Measurements from ENCODE around the gene FAM98C.

FAM98C gene

DNA sequence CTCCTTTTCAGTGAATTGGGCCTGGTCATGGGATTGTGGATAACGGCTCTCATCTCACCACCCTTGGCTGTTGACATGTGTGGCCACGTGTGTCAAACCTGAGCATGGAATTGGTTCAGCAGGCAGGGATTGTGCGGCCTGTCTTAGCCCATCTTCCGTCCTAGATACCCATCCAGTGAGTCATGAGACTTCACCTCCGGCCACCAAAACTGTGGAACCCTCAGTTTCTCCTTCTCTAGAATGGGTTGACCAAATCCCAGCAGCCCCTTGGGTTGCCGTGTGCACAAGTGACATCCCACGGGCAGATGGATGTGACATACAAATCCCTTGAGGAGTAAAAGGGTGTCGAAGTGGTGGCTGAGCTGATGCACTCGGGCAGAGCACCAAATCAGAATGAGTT lies 21.8 kb upstream of the FAM98C start:
- H3K4me3 ChIP-seq (ENCODE audit: low read length) = no peak overlapping the region
- TF ChIP-seq, protein P1, sequence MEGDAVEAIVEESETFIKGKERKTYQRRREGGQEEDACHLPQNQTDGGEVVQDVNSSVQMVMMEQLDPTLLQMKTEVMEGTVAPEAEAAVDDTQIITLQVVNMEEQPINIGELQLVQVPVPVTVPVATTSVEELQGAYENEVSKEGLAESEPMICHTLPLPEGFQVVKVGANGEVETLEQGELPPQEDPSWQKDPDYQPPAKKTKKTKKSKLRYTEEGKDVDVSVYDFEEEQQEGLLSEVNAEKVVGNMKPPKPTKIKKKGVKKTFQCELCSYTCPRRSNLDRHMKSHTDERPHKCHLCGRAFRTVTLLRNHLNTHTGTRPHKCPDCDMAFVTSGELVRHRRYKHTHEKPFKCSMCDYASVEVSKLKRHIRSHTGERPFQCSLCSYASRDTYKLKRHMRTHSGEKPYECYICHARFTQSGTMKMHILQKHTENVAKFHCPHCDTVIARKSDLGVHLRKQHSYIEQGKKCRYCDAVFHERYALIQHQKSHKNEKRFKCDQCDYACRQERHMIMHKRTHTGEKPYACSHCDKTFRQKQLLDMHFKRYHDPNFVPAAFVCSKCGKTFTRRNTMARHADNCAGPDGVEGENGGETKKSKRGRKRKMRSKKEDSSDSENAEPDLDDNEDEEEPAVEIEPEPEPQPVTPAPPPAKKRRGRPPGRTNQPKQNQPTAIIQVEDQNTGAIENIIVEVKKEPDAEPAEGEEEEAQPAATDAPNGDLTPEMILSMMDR (conservative IDR thresholded peaks at IDR 0.05; ENCODE audit: low read length) = no peak
- no peak for DNase-seq (ENCODE audit: low read depth)

DNA sequence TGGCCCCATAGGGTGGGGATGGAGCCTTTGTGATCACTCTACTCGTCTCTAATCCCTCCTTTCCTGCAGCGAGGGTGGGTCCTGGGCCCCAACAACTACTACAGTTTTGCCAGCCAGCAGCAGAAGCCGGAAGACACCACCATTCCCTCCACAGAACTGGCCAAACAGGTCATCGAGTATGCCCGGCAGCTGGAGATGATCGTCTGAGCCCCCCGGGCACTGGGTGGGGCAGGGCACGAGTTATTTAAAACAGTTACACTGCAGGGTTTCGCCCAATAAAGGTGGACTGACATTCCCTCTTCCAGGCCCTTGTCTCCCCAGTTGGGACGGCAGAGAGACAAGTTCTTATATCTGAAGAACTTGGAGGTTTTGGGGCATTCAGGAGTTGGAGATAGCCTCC lies 19.7 kb upstream of the FAM98C start:
- TF ChIP-seq, protein P1 (conservative IDR thresholded peaks at IDR 0.05; ENCODE audit: low read length) = no peak
- H3K4me3 ChIP-seq (ENCODE audit: low read length) = no peak overlapping the region
- DNase-seq (ENCODE audit: low read depth) = no peak

DNA sequence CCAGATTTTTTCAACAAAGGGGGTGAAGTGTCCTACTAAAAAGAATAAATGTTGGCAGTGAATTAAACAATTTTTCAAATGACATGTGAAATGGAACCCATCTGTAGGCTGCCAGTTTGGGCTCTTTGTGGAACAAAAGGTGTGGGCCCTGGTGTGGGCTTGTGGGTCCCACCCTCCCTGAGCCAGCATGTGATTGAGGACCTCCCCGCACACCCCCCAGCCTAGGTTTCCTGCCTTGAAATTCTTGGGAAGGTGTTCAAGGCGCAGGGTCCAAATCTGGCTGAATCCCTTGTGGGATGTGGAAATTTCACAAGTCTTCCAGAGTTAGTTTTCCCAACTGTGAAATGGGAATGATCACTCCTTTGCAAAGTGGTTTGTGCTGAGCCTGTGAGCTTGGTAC lies 19.1 kb upstream of the FAM98C start:
- no peak overlapping the region for H3K4me3 ChIP-seq (ENCODE audit: low read length)
- TF ChIP-seq, protein P1 (conservative IDR thresholded peaks at IDR 0.05; ENCODE audit: low read length) = no peak
- DNase-seq (ENCODE audit: low read depth) = no peak

DNA sequence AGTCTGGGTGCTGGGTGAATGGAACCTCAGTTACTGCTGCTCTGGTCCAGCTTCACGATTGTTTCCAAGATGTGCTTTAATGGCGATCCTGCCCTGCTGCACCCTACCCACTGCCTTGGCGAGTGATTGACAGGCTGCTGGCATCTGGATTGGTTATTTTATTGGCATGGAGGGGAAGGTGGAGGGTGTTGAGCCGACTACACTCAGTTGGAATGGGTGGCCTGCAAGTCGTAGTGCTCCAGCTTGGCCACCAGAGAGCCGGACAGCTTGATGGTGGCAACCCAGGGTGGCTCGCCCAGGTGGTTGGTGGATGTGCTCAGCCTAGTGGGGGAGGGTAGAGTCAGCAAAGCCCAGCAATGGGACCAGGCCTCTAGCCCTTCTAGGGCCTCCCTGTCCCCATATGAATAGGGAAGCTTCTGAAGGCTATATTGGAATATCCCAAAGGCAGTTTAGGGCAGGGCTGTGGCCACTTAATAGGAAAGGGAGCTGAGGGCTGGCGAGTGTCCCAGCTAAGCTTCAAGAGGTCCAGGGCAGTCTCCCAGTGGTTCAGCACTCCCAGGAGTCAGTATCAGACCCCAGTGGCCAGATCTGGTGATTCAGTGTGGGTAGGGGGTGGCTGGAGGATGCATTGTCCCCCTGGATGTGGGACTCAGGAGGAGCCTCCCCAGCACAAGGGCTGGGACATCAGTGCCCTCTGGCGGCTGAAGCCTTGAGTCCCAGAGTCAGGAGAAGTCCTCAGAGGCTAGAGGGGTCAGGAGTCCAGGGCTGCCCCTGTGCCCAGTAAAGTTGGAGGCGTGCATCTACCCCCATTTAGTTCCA lies 18.5 kb upstream of the FAM98C start:
- no peak overlapping the region for H3K4me3 ChIP-seq (ENCODE audit: low read length)
- TF ChIP-seq, protein P1 (conservative IDR thresholded peaks at IDR 0.05; ENCODE audit: low read length) = peak; percentile 50
- no peak for DNase-seq (ENCODE audit: low read depth)

DNA sequence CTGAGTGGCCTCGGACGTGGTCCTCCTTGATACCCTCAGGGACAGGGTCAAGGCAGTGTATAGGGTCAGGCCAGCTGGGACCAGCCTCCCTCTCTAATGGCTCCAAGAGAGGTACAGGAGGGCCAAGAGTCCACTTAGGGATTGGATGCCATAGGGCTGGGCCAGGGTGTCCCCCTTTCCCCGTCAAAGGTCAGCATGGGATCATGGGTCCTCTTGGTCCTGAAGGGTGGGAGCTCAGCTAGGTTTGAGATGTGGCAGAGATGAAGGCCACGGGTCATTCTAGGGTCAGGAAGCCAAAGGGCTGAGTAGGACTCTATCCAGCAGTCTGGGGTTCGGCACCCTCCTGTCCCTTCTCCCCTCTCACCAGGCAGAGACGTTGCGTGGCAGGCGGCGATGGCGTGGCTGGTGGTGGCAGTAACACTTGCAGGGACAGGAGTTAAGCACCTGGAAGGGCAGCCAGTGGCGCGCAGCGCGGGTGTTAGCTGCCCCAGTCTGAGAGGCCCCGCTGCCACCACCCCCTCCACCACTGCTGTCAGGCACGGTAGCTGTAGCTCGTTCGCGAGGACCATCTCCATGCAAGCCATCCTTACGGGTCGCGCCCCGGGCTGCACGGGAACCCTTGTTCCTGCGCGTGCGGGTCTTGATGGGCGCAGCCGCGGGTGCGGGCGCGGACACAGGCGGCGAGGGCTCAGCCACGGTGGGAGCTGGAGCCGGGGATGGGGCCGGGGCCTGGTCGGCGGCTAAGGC lies 17.7 kb upstream of the FAM98C start:
- no peak for DNase-seq (ENCODE audit: low read depth)
- no peak overlapping the region for H3K4me3 ChIP-seq (ENCODE audit: low read length)
- TF ChIP-seq, protein P1 (conservative IDR thresholded peaks at IDR 0.05; ENCODE audit: low read length) = no peak

DNA sequence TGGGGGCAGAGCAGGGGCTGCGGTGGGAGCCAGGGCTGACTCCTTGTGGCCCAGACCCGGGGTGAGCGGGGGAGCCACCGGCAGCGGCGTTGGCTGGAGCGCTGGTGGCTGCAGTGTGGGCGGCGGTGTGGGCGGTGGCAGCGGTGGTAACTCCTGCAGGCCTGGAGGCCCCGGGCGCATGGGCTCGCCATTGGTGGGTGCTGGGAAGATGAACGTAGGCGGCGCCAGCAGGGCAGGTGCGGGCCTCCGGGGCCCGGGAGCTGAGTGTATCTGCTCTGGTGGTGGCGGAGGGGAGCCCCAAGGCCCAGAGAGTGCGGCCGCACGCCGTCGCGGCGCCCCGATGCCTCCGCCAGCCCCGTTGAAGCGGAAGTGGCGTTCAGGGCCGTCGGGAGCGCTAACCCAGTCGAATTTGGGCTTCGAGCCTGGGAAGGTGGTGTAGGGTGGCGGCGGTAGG lies 17.1 kb upstream of the FAM98C start:
- no peak overlapping the region for H3K4me3 ChIP-seq (ENCODE audit: low read length)
- TF ChIP-seq, protein P1 (conservative IDR thresholded peaks at IDR 0.05; ENCODE audit: low read length) = no peak
- DNase-seq (ENCODE audit: low read depth) = no peak
